HG03520 (cell line): ENCODE results near the gene KCNH1.

Experiments used
- ATAC-seq: cut with Tn5 transposase; IDR thresholded peaks from one replicate; pipeline ENCODE4 v1.9.1; 2021; ENCODE audit warnings: mild to moderate bottlenecking, moderate library complexity; ENCODE audit not compliant: unreplicated experiment

KCNH1 gene

GRCh38 chr1:211133836-211134669 is at the start of gene KCNH1:
KCNH1 (minus strand) TSS chr1:211134148; CDS start chr1:211133945, 203 bp downstream.
- ATAC-seq, result peak; percentile 87

- no peak for ATAC-seq
These were observed 48.8 kb upstream of the KCNH1 start for GRCh38 chr1:211182746-211183145.

- no peak for ATAC-seq
These were observed 40.4 kb upstream of the KCNH1 start for GRCh38 chr1:211174375-211174774.

- ATAC-seq, result no peak
These were observed 38.7 kb upstream of the KCNH1 start for GRCh38 chr1:211172657-211173056.

- ATAC-seq, result no peak
These were observed 35.4 kb upstream of the KCNH1 start for GRCh38 chr1:211169353-211169752.

- no peak for ATAC-seq
These were observed 24.9 kb upstream of the KCNH1 start for GRCh38 chr1:211158866-211159265.

GRCh38 chr1:211155040-211155439 is 21.1 kb upstream of the KCNH1 start:
- ATAC-seq, result no peak

GRCh38 chr1:211153932-211154331 is 20.0 kb upstream of the KCNH1 start:
- ATAC-seq, result no peak

GRCh38 chr1:211148366-211148765 is 14.4 kb upstream of the KCNH1 start:
- ATAC-seq, result no peak

- no peak for ATAC-seq
These were observed 12.0 kb upstream of the KCNH1 start for GRCh38 chr1:211145944-211146343.

- ATAC-seq, result no peak
These were observed 1.5 kb upstream of the KCNH1 start for GRCh38 chr1:211135342-211135950.

- ATAC-seq, result no peak
These were observed 534 bp downstream of the KCNH1 start for GRCh38 chr1:211133393-211133835.

GRCh38 chr1:211132721-211133392 is 1.1 kb downstream of the KCNH1 start:
- ATAC-seq, result no peak

- no peak for ATAC-seq
These were observed 4.2 kb downstream of the KCNH1 start for GRCh38 chr1:211129776-211130175.

- ATAC-seq, result no peak
These were observed 6.8 kb downstream of the KCNH1 start for GRCh38 chr1:211127166-211127565.

- ATAC-seq, result no peak
These were observed 7.3 kb downstream of the KCNH1 start for GRCh38 chr1:211126622-211127021.

- ATAC-seq, result no peak
These were observed 15.4 kb downstream of the KCNH1 start for GRCh38 chr1:211118407-211119102.

GRCh38 chr1:211114446-211114845 is 19.5 kb downstream of the KCNH1 start:
- no peak for ATAC-seq

GRCh38 chr1:211113566-211113965 is 20.4 kb downstream of the KCNH1 start:
- no peak for ATAC-seq

GRCh38 chr1:211111351-211111750 is 22.6 kb downstream of the KCNH1 start:
- ATAC-seq, result no peak

- ATAC-seq, result no peak
These were observed 32.5 kb downstream of the KCNH1 start for GRCh38 chr1:211101481-211101880.
